K562 (cell line): ENCODE results near the gene OR51B2. TPM values are rescaled to one million over a fixed set of nuclear protein-coding genes. Genes with fewer than 3 reads are reported as not detected.

Experiments used
- ATAC-seq: fragments of 200-7000 bp; cut with Tn5 transposase; 3 replicates; pipeline ENCODE4 v1.9.1; 2020; ENCODE audit warnings: moderate library complexity
- BruUV-seq: library from RNA; stranded (reverse); fragments of 400-500 nt; replicated peaks from 2 replicates; lab custom pipeline; 2021; lab: Mats Ljungman, UMichigan
- CTCF ChIA-PET: fragments of 300-600 bp; formaldehyde crosslinking; extraction: SDS; loops from one replicate; lab custom pipeline; 2021; ENCODE audit warnings: low intra/inter-chr PET ratio; lab: Yijun Ruan, JAX
- POLR2A ChIA-PET: fragments of 300-600, 350-650 bp; sonication (Branson Sonifier 250); formaldehyde crosslinking; extraction: SDS; loops from one replicate; lab custom pipeline; 2021; ENCODE audit warnings: antibody characterized with exemption, inconsistent platforms; lab: Yijun Ruan, JAX
- DNase-seq, 4 experiments: peaks; one replicate each; pipeline versions ENCODE4 v3.0.0 to v3.0.0-alpha.2; 2011 to 2018; ENCODE audit warnings: low spot score in 3 of 4, mixed read lengths in 3 of 4; ENCODE audit errors: extremely low read depth in 1 of 4
- FAIRE-seq: peaks from 2 replicates; lab custom pipeline; 2011; peaks lifted over from hg19 to GRCh38; lab: Jason Lieb, UNC
- H2AFZ ChIP-seq: 2 replicates; pipeline ENCODE4 v1.6.0; 2011; ENCODE audit warnings: low read depth, low read length, control low read depth, inconsistent platforms
- H3K27ac ChIP-seq: fragments of 200-600 bp; 3 replicates; pipeline ENCODE4 v1.8.0; 2011; ENCODE audit warnings: low read depth, mild to moderate bottlenecking, control low read depth, inconsistent platforms, low read length, moderate library complexity, mixed read lengths; ENCODE audit errors: extremely low read depth
- H3K27me3 ChIP-seq, 2 experiments: fragments of 300-600 bp in 1 of 2; 2 replicates in 1 of 2; 3 replicates in 1 of 2; pipeline versions ENCODE4 v1.6.0 to v1.8.0; 2011; ENCODE audit warnings: inconsistent platforms in 2 of 2, low read length in 2 of 2, mild to moderate bottlenecking in 1 of 2, mixed read lengths in 1 of 2, moderate library complexity in 1 of 2; ENCODE audit not compliant: control insufficient read depth in 2 of 2, insufficient read depth in 2 of 2
- H3K36me3 ChIP-seq: fragments of 300-600 bp; 3 replicates; pipeline ENCODE4 v1.8.0; 2011; ENCODE audit warnings: mild to moderate bottlenecking, low read length, inconsistent platforms; ENCODE audit not compliant: control insufficient read depth, insufficient read depth
- H3K4me1 ChIP-seq, 2 experiments: fragments of 200-600 bp in 1 of 2; replicated peaks in 1 of 2; 2 replicates in 1 of 2; 3 replicates in 1 of 2; pipeline versions ENCODE4 v1.5.1 to v1.8.0; 2011; ENCODE audit warnings: inconsistent platforms in 2 of 2, low read length in 2 of 2, mild to moderate bottlenecking in 1 of 2, mixed read lengths in 1 of 2, moderate library complexity in 1 of 2; ENCODE audit not compliant: control insufficient read depth in 2 of 2, insufficient read depth in 2 of 2
- H3K4me2 ChIP-seq: 2 replicates; pipeline ENCODE4 v1.6.1; 2011; ENCODE audit warnings: low read length, control low read depth, inconsistent platforms, mixed read lengths; ENCODE audit not compliant: insufficient read depth
- H3K4me3 ChIP-seq: fragments of 200-600 bp; sonication (generic), shearing (Covaris generic); 2 replicates; pipeline ENCODE4 v1.5.1; 2016; ENCODE audit warnings: control low read depth, inconsistent platforms
- H3K79me2 ChIP-seq: fragments of 200-600 bp; 3 replicates; pipeline ENCODE4 v1.8.0; 2011; ENCODE audit warnings: low read length, inconsistent platforms; ENCODE audit not compliant: control insufficient read depth, insufficient read depth
- H3K9ac ChIP-seq, 2 experiments: 2 replicates each; pipeline versions ENCODE4 v1.6.0 to v1.6.1; 2011; ENCODE audit warnings: low read depth in 2 of 2, low read length in 2 of 2, control low read depth in 1 of 2, inconsistent platforms in 1 of 2, mild to moderate bottlenecking in 1 of 2, mixed read lengths in 1 of 2; ENCODE audit not compliant: insufficient read depth in 1 of 2
- H3K9me1 ChIP-seq: one replicate; pipeline ENCODE4 v1.6.0; 2011; ENCODE audit warnings: inconsistent platforms, mild to moderate bottlenecking, low read length, moderate library complexity; ENCODE audit not compliant: control insufficient read depth, insufficient read depth
- H3K9me3 ChIP-seq: replicated peaks from 2 replicates; pipeline ENCODE4 v1.5.1; 2011; ENCODE audit warnings: low read depth, low read length, inconsistent platforms; ENCODE audit not compliant: control insufficient read depth, insufficient read depth
- H4K20me1 ChIP-seq: replicated peaks from 2 replicates; pipeline ENCODE4 v1.6.1; 2011; ENCODE audit warnings: low read length, inconsistent platforms, mixed read lengths; ENCODE audit not compliant: control insufficient read depth, insufficient read depth
- KAT7 ChIP-seq: sonication (generic); formaldehyde crosslinking; IDR thresholded peaks from 2 replicates; pipeline ENCODE4 v1.8.0; 2022; ENCODE audit warnings: missing genetic modification reagents, mild to moderate bottlenecking, borderline replicate concordance
- KLF13 ChIP-seq: fragments of 450-650 bp; IDR thresholded peaks from 2 replicates; pipeline ENCODE4 v1.6.1; 2016; ENCODE audit warnings: missing genetic modification characterization, low read depth, mild to moderate bottlenecking, missing compliant biosample characterization, moderate library complexity, borderline replicate concordance
- NR4A1 ChIP-seq, 2 experiments: fragments of 250-450 bp in 1 of 2; fragments of 450-650 bp in 1 of 2; sonication (Bioruptor Pico) in 1 of 2; IDR thresholded peaks; 2 replicates each; pipeline versions ENCODE4 v1.4.0 to v1.6.1; 2016 to 2020; ENCODE audit warnings: mild to moderate bottlenecking in 2 of 2, missing compliant biosample characterization in 1 of 2, missing genetic modification characterization in 1 of 2, moderate library complexity in 1 of 2
- PRMT5 ChIP-seq: sonication (generic); formaldehyde crosslinking; IDR thresholded peaks from 2 replicates; pipeline ENCODE4 v1.5.0; 2020; ENCODE audit warnings: missing genetic modification reagents
- RBM14 ChIP-seq: fragments of 200-400 bp; formaldehyde crosslinking; IDR thresholded peaks from 2 replicates; pipeline ENCODE4 v1.6.1; 2018; ENCODE audit warnings: low read depth, mild to moderate bottlenecking, low read length, moderate library complexity, borderline replicate concordance; ENCODE audit not compliant: insufficient read depth
- ZC3H8 ChIP-seq: fragments of 450-650 bp; IDR thresholded peaks from 2 replicates; pipeline ENCODE4 v1.6.1; 2017
- ZNF347 ChIP-seq: fragments of 450-650 bp; formaldehyde crosslinking; IDR thresholded peaks from 2 replicates; pipeline ENCODE4 v1.4.0; 2020; ENCODE audit warnings: low read depth, mild to moderate bottlenecking, moderate library complexity
- WGBS: fragments of 100-300 bp; shearing (Covaris generic); methylation state at CpG from one replicate; pipeline ENCODE4 v1.1.6; 2016; ENCODE audit warnings: low coverage, mixed read lengths; ENCODE audit not compliant: insufficient coverage; ENCODE audit errors: missing lambda C conversion rate; 5-methylcytosine and 5-hydroxymethylcytosine counted together
- in situ Hi-C: fragments of 300-500 bp; cut with MboI; formaldehyde crosslinking; loops from 4 replicates; pipeline ENCODE4 v1.15.0; 2018; ENCODE audit warnings: inconsistent platforms, mixed read lengths
- intact Hi-C: fragments of 100-400 bp; cut with micrococcal nuclease; formaldehyde crosslinking; loops from 2 replicates; pipeline ENCODE4 v1.14.2; 2022
- polyA plus RNA-seq, 8 experiments: library from polyadenylated mRNA; depleted of rRNA in 4 of 8; stranded (reverse) in 5 of 8; unstranded in 3 of 8; fragments of >200 nt; fragmentation: Nextera tagmentation in 2 of 8; fragmentation: Illumina TruSeq in 1 of 8; extraction: Ambion mirVana in 2 of 8; extraction: Trizol in 1 of 8; gene quantifications; 2 replicates each; pipeline versions ENCODE4 v1.2.1 to v1.2.3, GENCODE V29; 2011 to 2014; ENCODE audit warnings: inconsistent platforms in 1 of 8, missing spikeins in 1 of 8
- total RNA-seq, 7 experiments: library from RNA; depleted of rRNA in 6 of 7; stranded (reverse); fragments of >200 nt in 6 of 7; fragmentation: Illumina TruSeq in 2 of 7; extraction: Trizol in 2 of 7; gene quantifications; 2 replicates each; pipeline versions ENCODE4 v1.2.1 to v1.2.3, GENCODE V29; 2011 to 2021; ENCODE audit warnings: low replicate concordance in 1 of 7

OR51B2 gene
- total and polyA plus RNA-seq, 9 of the 15 experiments (the other 6 are each of a cell fraction or from before 2014, with no cell fraction given), result 0.38 to 6.6 (median 4.0) TPM

GRCh38 chr11:5291207-5291838 lies 32.8 kb downstream of the OR51B2 start (continued):
- TF ChIP-seq NR4A1 (CRISPR knock-in tag; IDR thresholded peaks at IDR 0.05) (no peak), NR4A1 (tag; IDR thresholded peaks at IDR 0.05) (no peak), KLF13 (0 out of 2 replicates have a peak, but pooled peaks have one; percentile 39)
- TF ChIP-seq, all 486 proteins: peak for 32

GRCh38 chr11:5290106-5290505 lies 34.0 kb downstream of the OR51B2 start:
- no TSS peak for BruUV-seq
- POLR2A ChIA-PET, result interaction anchor here (0.6 to 6.4 kb wide), 11 partner anchors 8 to 394 kb away, joined by 3 to 40 read pairs (median 4); partner anchors contain the start of genes HBE1, HBG1, HBG2 and TRIM5

More at GRCh38 chr11:5290106-5290505, 34.0 kb downstream of the OR51B2 start:
- Histone ChIP-seq H3K9me3 (no peaks in the 10 kb centered on the region), H3K9me1 (no peaks in the 10 kb centered on the region), H2AFZ (no peak overlapping the region), H3K4me2 (peak overlapping the region; percentile 81), H3K79me2 (peaks cover 68% of the 10 kb centered on the region), H3K36me3 (peaks cover 19% of the 10 kb centered on the region), H3K27ac (peak overlapping the region; percentile 86; the same call in 2 of the 3 replicates), H3K4me1 (peaks cover 23 to 62% of the 10 kb centered on the region in 2 experiments; a peak in 4 of 5 replicates), H4K20me1 (no peaks in the 10 kb centered on the region), H3K9ac (peak overlapping the region in 1 of 2 experiments; percentile 37; a peak in 2 of 4 replicates)
- intact Hi-C loops, result loop anchor here (2.0 to 5.0 kb wide), 2 partner anchors 81 to 267 kb away; no protein-coding TSS in a partner anchor
- CTCF ChIA-PET, result interaction anchor here (2.3 kb wide), 2 partner anchors 86 to 166 kb away, joined by 16 to 38 read pairs; no protein-coding TSS in a partner anchor
- ATAC-seq, result no peak
- TF ChIP-seq PRMT5 (CRISPR knock-in tag), result no peak
- TF ChIP-seq ZC3H8, result no peak
- 0 out of 2 replicates have a peak, but pooled peaks have one; percentile 27 for TF ChIP-seq KAT7
- no peak for TF ChIP-seq ZNF347 (CRISPR knock-in tag)
- TF ChIP-seq RBM14, result no peak
- TF ChIP-seq, all 486 proteins: peak for 1
- DNase-seq (no peak), FAIRE-seq (no peak)
- Histone ChIP-seq H3K4me3 (no peak overlapping the region), H3K27me3 (no peaks in the 10 kb centered on the region)
- in situ Hi-C loops, result no loop called here
- WGBS, result 100% methylated on average over 1 of the region's 1 CpG
